Stimulated activated CD8-positive, alpha-beta memory T cell treated with anti-CD3 and anti-CD28 coated beads, Interleukin-7, amount 100 ng/mL, for 4 hours (primary cell): ENCODE data around the gene DNAL1.
A peak's percentile ranks its signal among the peaks of the same experiment; 100 is the strongest.
"Not testable (repeated sequence)": the region's sequence is repeated elsewhere in the genome, so short reads cannot be mapped to it uniquely, and the experiment has no call there.

Source experiments
- DNase-seq, 2 donors: peaks; one replicate each; pipeline ENCODE4 v3.0.0-alpha.2; 2020; ENCODE audit warnings: low read depth in 2 of 2

Gene DNAL1

GRCh38 chr14:73708076-73708475 lies 63.3 kb downstream of the DNAL1 start:
- DNase-seq, result not testable (repeated sequence)

- no peak for DNase-seq
Observed at GRCh38 chr14:73709904-73710469, 65.2 kb downstream of the DNAL1 start.

- no peak for DNase-seq
Observed at GRCh38 chr14:73710737-73711136, 66.0 kb downstream of the DNAL1 start.

GRCh38 chr14:73712071-73712506 lies 67.3 kb downstream of the DNAL1 start:
- no peak for DNase-seq

GRCh38 chr14:73712540-73713180 lies 67.9 kb downstream of the DNAL1 start:
- DNase-seq, result no peak

GRCh38 chr14:73713206-73713802 lies 68.5 kb downstream of the DNAL1 start:
- DNase-seq, result no peak

GRCh38 chr14:73713803-73714655 lies 69.2 kb downstream of the DNAL1 start, which contains the start of gene PNMA1:
TSS of gene PNMA1 (minus strand) at chr14:73714384. CDS start at chr14:73713639, 745 bp downstream.
- peak; percentile 60 to 82 for DNase-seq

GRCh38 chr14:73714656-73715081 lies 69.9 kb downstream of the DNAL1 start:
- DNase-seq, result no peak

- DNase-seq, result no peak
Observed at GRCh38 chr14:73715707-73716106, 70.9 kb downstream of the DNAL1 start.

- DNase-seq, result no peak
Observed at GRCh38 chr14:73717266-73717665, 72.5 kb downstream of the DNAL1 start.

- no peak for DNase-seq
Observed at GRCh38 chr14:73717711-73718417, 73.1 kb downstream of the DNAL1 start.

- DNase-seq, result no peak
Observed at GRCh38 chr14:73718418-73719251, 73.8 kb downstream of the DNAL1 start.

- no peak for DNase-seq
Observed at GRCh38 chr14:73719361-73719760, 74.6 kb downstream of the DNAL1 start.

- no peak for DNase-seq
Observed at GRCh38 chr14:73719791-73720190, 75.0 kb downstream of the DNAL1 start.

- no peak for DNase-seq
Observed at GRCh38 chr14:73720636-73721035, 75.8 kb downstream of the DNAL1 start.

GRCh38 chr14:73721101-73721821 lies 76.5 kb downstream of the DNAL1 start:
- DNase-seq, result no peak

- no peak for DNase-seq
Observed at GRCh38 chr14:73722581-73722980, 77.8 kb downstream of the DNAL1 start.

- no peak for DNase-seq
Observed at GRCh38 chr14:73723406-73723796, 78.6 kb downstream of the DNAL1 start.

GRCh38 chr14:73723797-73724661 lies 79.2 kb downstream of the DNAL1 start:
- DNase-seq, result no peak
